AG04450 (cell line): ENCODE results near the gene SPOUT1. TPM values are rescaled to one million over a fixed set of nuclear protein-coding genes. Genes with fewer than 3 reads are reported as not detected.

Source experiments
- CTCF ChIA-PET: fragments of 300-600, 350-600 bp; formaldehyde crosslinking; extraction: SDS; loops from one replicate; lab custom pipeline; 2022; ENCODE audit warnings: antibody characterized with exemption, inconsistent platforms; lab: Charles Lee
- POLR2A ChIA-PET: fragments of 350-600 bp; formaldehyde crosslinking; extraction: SDS; loops from one replicate; lab custom pipeline; 2021; ENCODE audit warnings: antibody characterized with exemption, inconsistent platforms; lab: Yijun Ruan, JAX
- DNase-seq: peaks from one replicate; pipeline ENCODE4 v3.0.0-alpha.2; 2011; ENCODE audit warnings: low read depth, low spot score
- H3K27ac ChIP-seq: one replicate; pipeline ENCODE4 v1.5.1; 2012; ENCODE audit warnings: low read depth, low read length, control low read depth
- H3K27me3 ChIP-seq: one replicate; pipeline ENCODE4 v1.6.0; 2012; ENCODE audit warnings: low read length; ENCODE audit not compliant: control insufficient read depth, insufficient read depth
- H3K4me3 ChIP-seq: 2 replicates; pipeline ENCODE4 v1.5.1; 2011; ENCODE audit warnings: mild to moderate bottlenecking, low read depth, low read length, control low read depth
- H3K9me3 ChIP-seq: 2 replicates; pipeline ENCODE4 v1.5.1; 2012; ENCODE audit warnings: low read length; ENCODE audit not compliant: control insufficient read depth, insufficient read depth
- CTCF ChIP-seq: IDR thresholded peaks from 2 replicates; pipeline ENCODE4 v1.5.1; 2011; ENCODE audit warnings: low read depth, low read length, control low read depth, inconsistent platforms
- polyA plus RNA-seq: library from polyadenylated mRNA; depleted of rRNA; stranded (reverse); fragments of >200 nt; gene quantifications from 2 replicates; pipeline ENCODE4 v1.2.3, GENCODE V29; 2011

The SPOUT1 gene
- polyA plus RNA-seq, 1 experiment, result 19.1 TPM

- no peaks in the 10 kb centered on the region for H3K27me3 ChIP-seq
- no peak overlapping the region for H3K27ac ChIP-seq
- H3K4me3 ChIP-seq, result no peak overlapping the region
- no peak for DNase-seq
- POLR2A ChIA-PET, result no interaction called here
- CTCF ChIA-PET, result interaction anchor here (0.7 to 1.1 kb wide), 2 partner anchors 18 to 93 kb away, joined by 3 to 7 read pairs; partner anchors contain the start of gene ENDOG
- TF ChIP-seq CTCF, result no peak
- H3K9me3 ChIP-seq, result no peaks in the 10 kb centered on the region; the same call in 1 of the 2 replicates
Observed at GRCh38 chr9:128835246-128836210, 5.9 kb upstream of the SPOUT1 start.

- CTCF ChIA-PET, result interaction anchor here (0.7 to 1.2 kb wide), 3 partner anchors 16 to 95 kb away, joined by 3 to 6 read pairs (median 4); partner anchors contain the start of gene ENDOG
- DNase-seq, result no peak
- TF ChIP-seq CTCF, result no peak
- Histone ChIP-seq H3K27ac (no peak overlapping the region), H3K27me3 (no peaks in the 10 kb centered on the region), H3K9me3 (no peaks in the 10 kb centered on the region; the same call in 1 of the 2 replicates), H3K4me3 (no peak overlapping the region)
- POLR2A ChIA-PET, result no interaction called here
Observed at GRCh38 chr9:128833696-128834095, 4.1 kb upstream of the SPOUT1 start.

- Histone ChIP-seq H3K27ac (peak overlapping the region; percentile 70), H3K9me3 (no peaks in the 10 kb centered on the region; the same call in 1 of the 2 replicates), H3K27me3 (no peaks in the 10 kb centered on the region), H3K4me3 (peak overlapping the region; percentile 87)
- TF ChIP-seq CTCF, result no peak
- POLR2A ChIA-PET, result interaction anchor here (0.5 to 1.4 kb wide), 4 partner anchors 9 to 190 kb away, joined by 3 to 17 read pairs (median 4); partner anchors contain the start of gene ENDOG
- DNase-seq, result no peak
- CTCF ChIA-PET, result interaction anchor here (3.0 kb wide), 1 partner anchor 10 kb away, joined by 24 read pairs; the partner anchor contains the start of gene ENDOG
Observed at GRCh38 chr9:128828719-128829452, 708 bp downstream of the SPOUT1 start.

GRCh38 chr9:128828267-128828666 lies 1.3 kb downstream of the SPOUT1 start:
- CTCF ChIA-PET, result interaction anchor here (3.0 kb wide), 1 partner anchor 10 kb away, joined by 24 read pairs; the partner anchor contains the start of gene ENDOG
- POLR2A ChIA-PET, result interaction anchor here (0.5 kb wide), 1 partner anchor 148 kb away, joined by 5 read pairs; no protein-coding TSS in a partner anchor
- peak overlapping the region; percentile 87 for H3K4me3 ChIP-seq

More at GRCh38 chr9:128828267-128828666, 1.3 kb downstream of the SPOUT1 start:
- TF ChIP-seq CTCF, result no peak
- DNase-seq, result no peak
- H3K27me3 ChIP-seq, result no peaks in the 10 kb centered on the region
- H3K27ac ChIP-seq, result no peak overlapping the region
- no peaks in the 10 kb centered on the region; the same call in 1 of the 2 replicates for H3K9me3 ChIP-seq
